ENCODE data around the gene ADCK2.

ADCK2 gene

DNA sequence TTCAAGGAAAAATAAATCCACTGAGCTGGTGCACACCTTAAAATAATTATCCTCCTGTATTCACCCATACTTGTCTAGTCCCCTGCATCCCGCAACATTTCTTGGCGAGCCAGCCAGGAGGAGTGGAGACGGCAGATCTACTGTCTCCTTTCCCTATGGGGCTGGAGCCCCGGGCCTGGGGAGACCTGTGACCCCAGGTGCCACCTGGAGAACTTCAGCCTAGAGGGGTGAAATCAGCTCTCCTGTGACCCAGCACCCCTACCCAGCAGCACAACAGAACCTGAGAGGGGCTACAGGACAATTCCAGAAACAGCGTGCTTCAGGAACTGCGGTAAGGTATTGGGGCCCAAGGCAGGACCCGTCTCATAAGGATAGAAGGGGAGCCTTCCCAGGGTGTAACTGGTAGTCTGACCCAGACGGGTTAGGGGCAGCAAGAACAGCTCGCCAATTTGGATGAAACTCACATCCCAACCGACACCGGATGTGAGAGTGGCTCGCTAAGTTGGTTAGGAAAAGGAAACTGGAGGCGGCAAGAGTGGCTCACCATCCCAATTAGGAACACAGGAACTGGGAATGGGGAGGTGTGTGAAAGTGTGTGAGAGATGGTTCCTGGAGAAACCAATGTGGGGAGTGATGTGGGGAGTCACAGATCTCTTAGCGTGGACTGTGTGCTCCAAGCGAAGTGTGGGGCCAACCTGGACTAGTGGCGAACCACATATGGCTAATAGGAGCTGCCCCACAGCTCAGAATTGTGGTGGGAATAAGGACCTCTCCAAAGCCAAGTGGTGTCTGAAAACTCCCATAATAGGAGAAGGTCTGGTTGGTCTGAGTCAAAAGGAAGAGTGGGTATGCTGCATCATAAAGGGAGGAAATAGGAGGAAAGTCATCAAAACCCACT, 17.0 kb upstream of the ADCK2 start:
- TF ChIP-seq, protein P1, sequence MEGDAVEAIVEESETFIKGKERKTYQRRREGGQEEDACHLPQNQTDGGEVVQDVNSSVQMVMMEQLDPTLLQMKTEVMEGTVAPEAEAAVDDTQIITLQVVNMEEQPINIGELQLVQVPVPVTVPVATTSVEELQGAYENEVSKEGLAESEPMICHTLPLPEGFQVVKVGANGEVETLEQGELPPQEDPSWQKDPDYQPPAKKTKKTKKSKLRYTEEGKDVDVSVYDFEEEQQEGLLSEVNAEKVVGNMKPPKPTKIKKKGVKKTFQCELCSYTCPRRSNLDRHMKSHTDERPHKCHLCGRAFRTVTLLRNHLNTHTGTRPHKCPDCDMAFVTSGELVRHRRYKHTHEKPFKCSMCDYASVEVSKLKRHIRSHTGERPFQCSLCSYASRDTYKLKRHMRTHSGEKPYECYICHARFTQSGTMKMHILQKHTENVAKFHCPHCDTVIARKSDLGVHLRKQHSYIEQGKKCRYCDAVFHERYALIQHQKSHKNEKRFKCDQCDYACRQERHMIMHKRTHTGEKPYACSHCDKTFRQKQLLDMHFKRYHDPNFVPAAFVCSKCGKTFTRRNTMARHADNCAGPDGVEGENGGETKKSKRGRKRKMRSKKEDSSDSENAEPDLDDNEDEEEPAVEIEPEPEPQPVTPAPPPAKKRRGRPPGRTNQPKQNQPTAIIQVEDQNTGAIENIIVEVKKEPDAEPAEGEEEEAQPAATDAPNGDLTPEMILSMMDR (IDR thresholded peaks at IDR 0.05; ENCODE audit: insufficient read depth, low read length): no peak
- TF ChIP-seq POLR2AphosphoS5 (IDR thresholded peaks at IDR 0.05; ENCODE audit: low read depth) (no peak), GABPA (IDR thresholded peaks at IDR 0.05; ENCODE audit: low read depth) (no peak), SPI1 (IDR thresholded peaks at IDR 0.05; ENCODE audit: borderline replicate concordance, low read depth) (no peak)
- TF ChIP-seq, protein P2, sequence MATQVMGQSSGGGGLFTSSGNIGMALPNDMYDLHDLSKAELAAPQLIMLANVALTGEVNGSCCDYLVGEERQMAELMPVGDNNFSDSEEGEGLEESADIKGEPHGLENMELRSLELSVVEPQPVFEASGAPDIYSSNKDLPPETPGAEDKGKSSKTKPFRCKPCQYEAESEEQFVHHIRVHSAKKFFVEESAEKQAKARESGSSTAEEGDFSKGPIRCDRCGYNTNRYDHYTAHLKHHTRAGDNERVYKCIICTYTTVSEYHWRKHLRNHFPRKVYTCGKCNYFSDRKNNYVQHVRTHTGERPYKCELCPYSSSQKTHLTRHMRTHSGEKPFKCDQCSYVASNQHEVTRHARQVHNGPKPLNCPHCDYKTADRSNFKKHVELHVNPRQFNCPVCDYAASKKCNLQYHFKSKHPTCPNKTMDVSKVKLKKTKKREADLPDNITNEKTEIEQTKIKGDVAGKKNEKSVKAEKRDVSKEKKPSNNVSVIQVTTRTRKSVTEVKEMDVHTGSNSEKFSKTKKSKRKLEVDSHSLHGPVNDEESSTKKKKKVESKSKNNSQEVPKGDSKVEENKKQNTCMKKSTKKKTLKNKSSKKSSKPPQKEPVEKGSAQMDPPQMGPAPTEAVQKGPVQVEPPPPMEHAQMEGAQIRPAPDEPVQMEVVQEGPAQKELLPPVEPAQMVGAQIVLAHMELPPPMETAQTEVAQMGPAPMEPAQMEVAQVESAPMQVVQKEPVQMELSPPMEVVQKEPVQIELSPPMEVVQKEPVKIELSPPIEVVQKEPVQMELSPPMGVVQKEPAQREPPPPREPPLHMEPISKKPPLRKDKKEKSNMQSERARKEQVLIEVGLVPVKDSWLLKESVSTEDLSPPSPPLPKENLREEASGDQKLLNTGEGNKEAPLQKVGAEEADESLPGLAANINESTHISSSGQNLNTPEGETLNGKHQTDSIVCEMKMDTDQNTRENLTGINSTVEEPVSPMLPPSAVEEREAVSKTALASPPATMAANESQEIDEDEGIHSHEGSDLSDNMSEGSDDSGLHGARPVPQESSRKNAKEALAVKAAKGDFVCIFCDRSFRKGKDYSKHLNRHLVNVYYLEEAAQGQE (IDR thresholded peaks at IDR 0.05; ENCODE audit: insufficient replicate concordance, low read depth): no peak
- H3K27ac ChIP-seq (replicated peaks): no peak overlapping the region
- no peaks in the 10 kb centered on the region for H3K27me3 ChIP-seq (ENCODE audit: insufficient read depth, poor library complexity, severe bottlenecking)
- H3K4me3 ChIP-seq (replicated peaks; ENCODE audit: insufficient read depth, low read length): no peak overlapping the region
- no peak for DNase-seq (ENCODE audit: low read depth in 1 of 2, low spot score in 1 of 2)

DNA sequence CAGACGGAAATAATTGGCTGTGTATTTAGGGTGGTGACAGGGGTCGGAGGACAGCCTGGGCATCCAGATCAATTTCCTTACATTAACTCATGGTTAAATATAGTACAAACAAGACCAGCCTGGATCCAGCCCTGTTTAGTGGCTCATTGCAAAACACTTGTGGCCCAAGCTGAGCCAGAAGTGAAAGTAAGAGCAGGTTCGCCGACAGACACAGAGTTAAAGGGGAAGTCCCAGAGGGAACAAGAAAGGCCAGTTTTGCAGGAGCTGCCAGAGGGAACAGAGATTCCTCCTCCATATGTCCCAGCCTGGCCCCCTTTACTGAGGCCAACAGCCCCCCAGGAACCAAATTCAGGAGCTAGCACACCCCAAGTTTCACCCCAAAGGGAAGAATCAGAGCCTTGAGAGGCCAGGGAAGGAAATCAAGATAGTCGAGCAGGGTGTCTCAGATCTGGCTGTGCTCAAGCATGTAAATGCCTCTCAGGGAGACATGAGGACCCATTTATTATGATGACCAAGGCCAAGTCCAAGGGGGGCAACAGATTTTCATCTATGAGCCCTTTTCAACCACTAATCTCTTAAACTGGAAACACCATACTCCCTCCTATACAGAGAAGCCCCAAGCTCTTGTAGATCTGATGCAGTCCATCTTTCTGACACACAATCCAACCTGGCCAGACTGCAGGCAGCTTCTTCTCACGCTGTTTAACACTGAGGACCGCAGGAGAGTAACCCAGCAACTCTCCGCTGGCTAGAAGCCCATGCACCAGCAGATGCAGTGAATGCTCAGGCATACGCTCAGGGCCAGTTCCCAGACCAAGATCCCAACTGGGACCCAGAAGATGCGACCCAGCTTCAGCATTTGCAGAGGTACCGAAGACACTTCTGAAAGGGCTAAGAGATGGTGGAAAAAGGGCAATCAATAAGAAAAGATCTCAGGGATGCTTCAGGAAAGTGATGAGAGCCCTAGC, 15.9 kb upstream of the ADCK2 start:
- no peak overlapping the region for H3K4me3 ChIP-seq (replicated peaks; ENCODE audit: insufficient read depth, low read length)
- no peaks in the 10 kb centered on the region for H3K27me3 ChIP-seq (ENCODE audit: insufficient read depth, poor library complexity, severe bottlenecking)
- no peak overlapping the region for H3K27ac ChIP-seq (replicated peaks)
- peak; percentile 52 to 86 for DNase-seq (ENCODE audit: low read depth in 1 of 2, low spot score in 1 of 2)
- TF ChIP-seq GABPA (IDR thresholded peaks at IDR 0.05; ENCODE audit: low read depth) (no peak), POLR2AphosphoS5 (IDR thresholded peaks at IDR 0.05; ENCODE audit: low read depth) (no peak), SPI1 (IDR thresholded peaks at IDR 0.05; ENCODE audit: borderline replicate concordance, low read depth) (peak; percentile 91)

DNA sequence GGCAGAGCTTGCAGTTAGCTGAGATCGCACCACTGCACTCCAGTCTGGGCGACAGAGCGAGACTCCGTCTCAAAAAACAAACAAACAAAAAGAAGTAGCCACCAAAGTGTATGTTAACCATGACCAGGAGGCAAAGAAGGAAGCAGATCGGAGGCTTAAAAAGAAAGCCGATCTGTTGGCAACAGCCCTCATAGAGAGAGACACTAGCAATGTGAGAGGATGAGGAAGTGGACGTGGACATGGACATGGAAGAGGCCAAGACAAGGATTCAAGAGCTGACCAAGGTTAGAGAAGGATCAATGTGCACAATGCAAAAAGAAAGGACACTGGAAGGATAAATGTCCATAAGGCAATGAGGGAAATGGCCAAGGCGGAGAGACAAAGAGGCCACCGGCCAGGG, 14.9 kb upstream of the ADCK2 start:
- Histone ChIP-seq H3K27me3 (ENCODE audit: insufficient read depth, poor library complexity, severe bottlenecking) (no peaks in the 10 kb centered on the region), H3K27ac (replicated peaks) (no peak overlapping the region), H3K4me3 (replicated peaks; ENCODE audit: insufficient read depth, low read length) (no peak overlapping the region)
- TF ChIP-seq, protein P2 (IDR thresholded peaks at IDR 0.05; ENCODE audit: insufficient replicate concordance, low read depth): no peak
- peak; percentile 6; the same call in 1 of the 2 replicates for TF ChIP-seq SPI1 (IDR thresholded peaks at IDR 0.05; ENCODE audit: borderline replicate concordance, low read depth)
- TF ChIP-seq, protein P1 (IDR thresholded peaks at IDR 0.05; ENCODE audit: insufficient read depth, low read length): no peak
- TF ChIP-seq GABPA (IDR thresholded peaks at IDR 0.05; ENCODE audit: low read depth): no peak
- TF ChIP-seq POLR2AphosphoS5 (IDR thresholded peaks at IDR 0.05; ENCODE audit: low read depth): no peak
- no peak for DNase-seq (ENCODE audit: low read depth in 1 of 2, low spot score in 1 of 2)

DNA sequence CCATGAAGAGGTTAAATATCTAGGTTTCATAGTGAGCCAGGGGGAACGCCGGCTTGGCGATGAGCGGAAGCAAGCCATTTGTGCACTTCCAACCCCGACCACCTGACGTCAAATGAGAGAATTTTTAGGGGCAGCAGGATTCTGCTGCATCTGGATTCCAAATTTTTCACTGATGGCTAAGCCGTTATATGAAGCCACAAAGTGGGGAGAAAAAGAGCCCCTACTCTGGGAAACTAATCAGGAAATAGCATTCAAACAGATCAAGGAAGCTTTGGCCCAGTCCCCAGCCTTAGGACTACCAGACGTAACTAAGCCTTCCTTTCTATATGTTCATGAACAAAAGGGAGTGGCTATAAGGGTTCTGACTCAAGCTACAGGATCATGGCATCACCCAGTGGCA, 12.9 kb upstream of the ADCK2 start:
- DNase-seq (ENCODE audit: low read depth in 1 of 2, low spot score in 1 of 2): no peak
- Histone ChIP-seq H3K27ac (replicated peaks) (no peak overlapping the region), H3K4me3 (replicated peaks; ENCODE audit: insufficient read depth, low read length) (no peak overlapping the region), H3K27me3 (ENCODE audit: insufficient read depth, poor library complexity, severe bottlenecking) (no peaks in the 10 kb centered on the region)
- no peak for TF ChIP-seq POLR2AphosphoS5 (IDR thresholded peaks at IDR 0.05; ENCODE audit: low read depth)
- TF ChIP-seq SPI1 (IDR thresholded peaks at IDR 0.05; ENCODE audit: borderline replicate concordance, low read depth): no peak
- TF ChIP-seq GABPA (IDR thresholded peaks at IDR 0.05; ENCODE audit: low read depth): no peak
- TF ChIP-seq, protein P2 (IDR thresholded peaks at IDR 0.05; ENCODE audit: insufficient replicate concordance, low read depth): no peak
- TF ChIP-seq, protein P1 (IDR thresholded peaks at IDR 0.05; ENCODE audit: insufficient read depth, low read length): no peak
